Smooth muscle cell (in vitro differentiated cells): Measurements from ENCODE around the gene DRD4. TPM values are rescaled to one million over a fixed set of nuclear protein-coding genes. Genes with fewer than 3 reads are reported as not detected.

Experiments used
- DNase-seq: peaks from one replicate; lab custom pipeline; 2025; ENCODE audit not compliant: unreplicated experiment; lab: John Stamatoyannopoulos, UW
- H2AFZ ChIP-seq: fragments of 200-600 bp; sonication (generic); 2 replicates; pipeline ENCODE4 v1.6.0; 2016; ENCODE audit warnings: antibody characterized with exemption, low read depth, mild to moderate bottlenecking
- H3F3A ChIP-seq: fragments of 200-600 bp; sonication (generic); 2 replicates; pipeline ENCODE4 v1.6.0; 2017; ENCODE audit warnings: antibody characterized with exemption, low read depth
- H3K27ac ChIP-seq: fragments of 200-600 bp; sonication (generic); 2 replicates; pipeline ENCODE4 v1.5.1; 2016; ENCODE audit warnings: low read depth, mild to moderate bottlenecking
- H3K27me3 ChIP-seq: fragments of 200-600 bp; sonication (generic); 2 replicates; pipeline ENCODE4 v1.6.1; 2016; ENCODE audit warnings: low read depth, mild to moderate bottlenecking
- H3K36me3 ChIP-seq: fragments of 200-600 bp; sonication (generic); 2 replicates; pipeline ENCODE4 v1.5.1; 2016; ENCODE audit warnings: low read depth
- H3K4me1 ChIP-seq: fragments of 200-600 bp; sonication (generic); 2 replicates; pipeline ENCODE4 v1.5.1; 2016; ENCODE audit warnings: low read depth
- H3K4me2 ChIP-seq: fragments of 200-600 bp; sonication (generic); 2 replicates; pipeline ENCODE4 v1.6.0; 2016; ENCODE audit warnings: mild to moderate bottlenecking
- H3K4me3 ChIP-seq: fragments of 200-600 bp; sonication (generic); 2 replicates; pipeline ENCODE4 v1.5.1; 2016; ENCODE audit warnings: mild to moderate bottlenecking
- H3K79me2 ChIP-seq: fragments of 200-600 bp; sonication (generic); 2 replicates; pipeline ENCODE4 v1.6.0; 2016; ENCODE audit warnings: low read depth, mild to moderate bottlenecking
- H3K9ac ChIP-seq: fragments of 200-600 bp; sonication (generic); 2 replicates; pipeline ENCODE4 v1.6.0; 2016; ENCODE audit warnings: low read depth
- H3K9me3 ChIP-seq: fragments of 200-600 bp; sonication (generic); replicated peaks from 2 replicates; pipeline ENCODE4 v1.5.1; 2016; ENCODE audit warnings: low read depth
- H4K20me1 ChIP-seq: fragments of 200-600 bp; sonication (generic); 2 replicates; pipeline ENCODE4 v1.6.0; 2016; ENCODE audit warnings: low read depth
- WGBS: methylation state at CpG from one replicate; pipeline ENCODE4 v1.1.7; 2016; ENCODE audit warnings: low lambda C conversion rate; 5-methylcytosine and 5-hydroxymethylcytosine counted together
- polyA plus RNA-seq: library from polyadenylated mRNA; unstranded; fragments of >200 nt; fragmentation: Nextera tagmentation; extraction: Ambion mirVana; gene quantifications from 2 replicates; pipeline ENCODE4 v1.2.1, GENCODE V29; 2016
- total RNA-seq: library from RNA; depleted of rRNA; stranded (reverse); fragments of >200 nt; gene quantifications from 2 replicates; pipeline ENCODE4 v1.2.3, GENCODE V29; 2014
- TF ChIP-seq, protein P1 (sequence below): fragments of 200-600 bp; sonication (generic); IDR thresholded peaks from 2 replicates; pipeline ENCODE4 v1.5.1; 2017; ENCODE audit warnings: borderline replicate concordance, mild to moderate bottlenecking, antibody characterized with exemption; ENCODE audit not compliant: insufficient read depth, poor library complexity, severe bottlenecking

The DRD4 gene
- total and polyA plus RNA-seq, 2 experiments from 2014 or later: 2.7 TPM; not detected in 1

DNA sequence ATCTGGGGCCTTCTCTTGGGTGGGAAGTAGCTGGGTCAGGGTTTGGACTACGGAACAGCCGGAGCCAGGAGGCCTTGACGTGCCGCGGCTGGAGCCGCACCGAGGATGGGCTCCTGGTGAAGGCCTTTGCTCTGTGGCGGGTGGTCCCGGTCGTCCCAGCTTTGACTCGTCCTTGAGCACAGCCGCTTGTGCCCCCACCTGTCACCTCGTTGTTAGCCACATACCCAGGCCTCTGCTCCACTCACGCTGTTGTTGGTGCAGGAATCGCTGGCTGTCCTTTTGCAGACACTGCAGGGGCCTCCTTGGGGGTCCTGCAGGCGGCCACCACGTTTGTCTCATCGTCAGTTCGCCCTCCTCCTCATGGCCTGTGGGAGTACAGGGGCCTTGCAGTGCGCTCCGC, 43.7 kb upstream of the DRD4 start:
- H3K27me3 ChIP-seq: no peaks in the 10 kb centered on the region
- H3K79me2 ChIP-seq: peaks cover 48% of the 10 kb centered on the region
- peaks cover 6% of the 10 kb centered on the region for H3K36me3 ChIP-seq
- WGBS: 98% methylated on average over 21 of the region's 21 CpGs
- no peak overlapping the region for H3K4me2 ChIP-seq
- no peak overlapping the region for H3K9ac ChIP-seq
- no peak overlapping the region for H3K4me3 ChIP-seq
- no peaks in the 10 kb centered on the region for H3F3A ChIP-seq
- TF ChIP-seq, protein P1, sequence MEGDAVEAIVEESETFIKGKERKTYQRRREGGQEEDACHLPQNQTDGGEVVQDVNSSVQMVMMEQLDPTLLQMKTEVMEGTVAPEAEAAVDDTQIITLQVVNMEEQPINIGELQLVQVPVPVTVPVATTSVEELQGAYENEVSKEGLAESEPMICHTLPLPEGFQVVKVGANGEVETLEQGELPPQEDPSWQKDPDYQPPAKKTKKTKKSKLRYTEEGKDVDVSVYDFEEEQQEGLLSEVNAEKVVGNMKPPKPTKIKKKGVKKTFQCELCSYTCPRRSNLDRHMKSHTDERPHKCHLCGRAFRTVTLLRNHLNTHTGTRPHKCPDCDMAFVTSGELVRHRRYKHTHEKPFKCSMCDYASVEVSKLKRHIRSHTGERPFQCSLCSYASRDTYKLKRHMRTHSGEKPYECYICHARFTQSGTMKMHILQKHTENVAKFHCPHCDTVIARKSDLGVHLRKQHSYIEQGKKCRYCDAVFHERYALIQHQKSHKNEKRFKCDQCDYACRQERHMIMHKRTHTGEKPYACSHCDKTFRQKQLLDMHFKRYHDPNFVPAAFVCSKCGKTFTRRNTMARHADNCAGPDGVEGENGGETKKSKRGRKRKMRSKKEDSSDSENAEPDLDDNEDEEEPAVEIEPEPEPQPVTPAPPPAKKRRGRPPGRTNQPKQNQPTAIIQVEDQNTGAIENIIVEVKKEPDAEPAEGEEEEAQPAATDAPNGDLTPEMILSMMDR: no peak
- no peak overlapping the region for H3K27ac ChIP-seq
- no peak for DNase-seq
- H3K4me1 ChIP-seq: no peaks in the 10 kb centered on the region
- H2AFZ ChIP-seq: no peak overlapping the region
- no peaks in the 10 kb centered on the region for H3K9me3 ChIP-seq
- peaks cover 85% of the 10 kb centered on the region for H4K20me1 ChIP-seq

DNA sequence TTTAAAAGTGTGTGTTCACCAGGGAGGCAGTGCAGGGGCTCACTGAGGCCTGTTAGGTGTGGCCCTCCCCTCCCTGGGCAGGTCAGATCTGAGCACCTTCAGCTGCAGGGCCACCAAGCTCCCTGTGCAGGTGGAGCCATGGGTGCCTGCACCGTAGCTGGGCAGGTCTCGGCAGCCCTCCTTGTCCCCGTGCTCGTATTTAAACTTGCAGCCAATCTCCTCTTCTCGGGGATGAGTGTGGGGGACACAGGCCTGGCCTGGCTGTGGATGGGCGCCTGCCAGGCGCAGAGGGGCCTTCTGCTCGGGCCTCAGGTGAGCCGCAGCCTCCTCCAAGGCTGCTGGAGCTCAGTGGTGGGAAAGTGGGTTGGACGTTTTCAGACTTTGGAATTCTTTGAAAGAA, 41.7 kb upstream of the DRD4 start:
- Histone ChIP-seq H3K27me3 (no peaks in the 10 kb centered on the region), H3K36me3 (no peaks in the 10 kb centered on the region), H3K79me2 (peaks cover 27% of the 10 kb centered on the region), H3F3A (no peaks in the 10 kb centered on the region), H3K27ac (no peak overlapping the region), H3K9me3 (no peaks in the 10 kb centered on the region), H2AFZ (no peak overlapping the region), H4K20me1 (peaks cover 82% of the 10 kb centered on the region), H3K4me1 (no peaks in the 10 kb centered on the region), H3K9ac (no peak overlapping the region), H3K4me3 (no peak overlapping the region), H3K4me2 (no peak overlapping the region)
- no peak for DNase-seq
- WGBS: 94% methylated on average over 10 of the region's 10 CpGs
- TF ChIP-seq, protein P1: no peak

DNA sequence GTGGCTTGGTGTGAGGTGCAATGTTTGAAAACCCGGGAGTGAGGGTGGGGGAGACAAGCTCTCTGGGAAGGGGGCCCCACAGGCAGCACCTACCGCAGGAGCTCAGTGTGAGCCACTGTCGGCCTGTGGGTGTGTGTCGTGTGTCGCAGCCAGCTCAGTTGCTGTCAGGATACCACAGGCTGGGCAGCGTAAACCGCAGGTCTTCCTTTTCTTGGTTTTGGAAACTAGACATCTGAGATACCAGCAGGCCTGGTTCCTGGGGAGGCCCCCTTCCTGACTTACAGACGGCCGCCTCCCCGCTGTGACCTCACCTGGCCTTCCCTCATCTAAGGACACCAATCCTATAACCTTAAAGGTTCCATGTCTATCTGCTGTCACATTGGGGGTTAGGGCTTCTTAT, 40.7 kb upstream of the DRD4 start:
- WGBS: 95% methylated on average over 10 of the region's 10 CpGs
- H3K36me3 ChIP-seq: peaks cover 2% of the 10 kb centered on the region
- H3K4me1 ChIP-seq: no peaks in the 10 kb centered on the region
- no peaks in the 10 kb centered on the region for H3K9me3 ChIP-seq
- no peak overlapping the region for H3K9ac ChIP-seq
- DNase-seq: no peak
- H3K79me2 ChIP-seq: peaks cover 20% of the 10 kb centered on the region
- H3K4me3 ChIP-seq: no peak overlapping the region
- H3F3A ChIP-seq: no peaks in the 10 kb centered on the region
- TF ChIP-seq, protein P1: no peak
- no peak overlapping the region for H2AFZ ChIP-seq
- no peak overlapping the region for H3K27ac ChIP-seq
- H4K20me1 ChIP-seq: peaks cover 73% of the 10 kb centered on the region
- no peaks in the 10 kb centered on the region for H3K27me3 ChIP-seq
- H3K4me2 ChIP-seq: no peak overlapping the region

DNA sequence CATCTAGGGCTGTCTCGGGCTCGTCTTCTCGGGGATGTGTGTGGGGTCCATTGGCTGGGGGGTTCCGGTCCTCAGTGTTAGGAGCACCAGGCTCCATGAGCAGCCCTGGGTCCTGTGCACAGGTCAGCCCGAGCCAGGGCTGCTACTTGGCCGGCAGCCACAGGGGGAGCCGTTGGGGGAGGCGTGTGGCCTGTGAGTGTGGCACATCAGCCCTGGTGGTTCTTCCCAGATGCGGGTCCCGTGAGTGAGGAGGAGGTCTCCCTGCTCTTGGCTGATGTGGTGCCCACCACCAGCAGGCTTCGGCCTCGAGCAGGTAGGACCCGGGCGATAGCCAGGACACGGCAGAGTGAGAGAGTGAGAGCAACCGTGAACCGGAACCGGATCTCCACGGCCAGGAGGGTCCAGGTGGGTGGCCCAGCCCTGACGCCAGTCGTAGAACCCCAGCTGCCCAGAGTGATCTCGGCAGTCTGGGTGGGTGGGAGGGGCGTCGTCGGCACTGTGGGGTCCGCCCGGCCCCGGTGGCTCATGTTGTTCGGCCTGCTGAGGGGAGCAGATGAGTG, 39.8 kb upstream of the DRD4 start:
- H3K9ac ChIP-seq: no peak overlapping the region
- TF ChIP-seq, protein P1: peak; percentile 11
- H3K4me1 ChIP-seq: no peaks in the 10 kb centered on the region
- peaks cover 76% of the 10 kb centered on the region for H4K20me1 ChIP-seq
- H3F3A ChIP-seq: no peaks in the 10 kb centered on the region
- H3K27ac ChIP-seq: no peak overlapping the region
- peaks cover 6% of the 10 kb centered on the region for H3K36me3 ChIP-seq
- no peaks in the 10 kb centered on the region for H3K27me3 ChIP-seq
- no peaks in the 10 kb centered on the region for H3K9me3 ChIP-seq
- H2AFZ ChIP-seq: no peak overlapping the region
- H3K79me2 ChIP-seq: peaks cover 18% of the 10 kb centered on the region
- no peak overlapping the region for H3K4me2 ChIP-seq
- H3K4me3 ChIP-seq: no peak overlapping the region
- 96% methylated on average over 28 of the region's 29 CpGs for WGBS
- no peak for DNase-seq
